ENCODE measurements around the gene MSANTD2.
"Not testable (repeated sequence)": the region's sequence is repeated elsewhere in the genome, so short reads cannot be mapped to it uniquely, and the experiment has no call there.

MSANTD2 gene

GRCh38 chr11:124776865-124777645 is 23.2 kb downstream of the MSANTD2 start:
- Histone ChIP-seq H3K27ac (replicated peaks) (no peak overlapping the region), H3K4me3 (replicated peaks; ENCODE audit: insufficient read depth, low read length) (no peak overlapping the region), H3K27me3 (ENCODE audit: insufficient read depth, poor library complexity, severe bottlenecking) (no peaks in the 10 kb centered on the region)
- TF ChIP-seq REST (IDR thresholded peaks at IDR 0.05; ENCODE audit: insufficient replicate concordance, low read depth): no peak
- TF ChIP-seq POLR2AphosphoS5 (IDR thresholded peaks at IDR 0.05; ENCODE audit: low read depth): no peak
- no peak for TF ChIP-seq GABPA (IDR thresholded peaks at IDR 0.05; ENCODE audit: low read depth)
- TF ChIP-seq CTCF (IDR thresholded peaks at IDR 0.05; ENCODE audit: insufficient read depth, low read length): no peak
- no peak for TF ChIP-seq SPI1 (IDR thresholded peaks at IDR 0.05; ENCODE audit: borderline replicate concordance, low read depth)
- DNase-seq (ENCODE audit: low read depth in 1 of 2, low spot score in 1 of 2): no peak

GRCh38 chr11:124770959-124771358 is 29.2 kb downstream of the MSANTD2 start:
- not testable (repeated sequence) for H3K4me3 ChIP-seq (replicated peaks; ENCODE audit: insufficient read depth, low read length); H3K27ac ChIP-seq (replicated peaks); H3K27me3 ChIP-seq (ENCODE audit: insufficient read depth, poor library complexity, severe bottlenecking); DNase-seq (ENCODE audit: low read depth in 1 of 2, low spot score in 1 of 2)

GRCh38 chr11:124769806-124770774 is 30.1 kb downstream of the MSANTD2 start:
- H3K27ac ChIP-seq (replicated peaks): no peak overlapping the region
- no peak overlapping the region for H3K4me3 ChIP-seq (replicated peaks; ENCODE audit: insufficient read depth, low read length)
- H3K27me3 ChIP-seq (ENCODE audit: insufficient read depth, poor library complexity, severe bottlenecking): no peaks in the 10 kb centered on the region
- DNase-seq (ENCODE audit: low read depth in 1 of 2, low spot score in 1 of 2): no peak
- TF ChIP-seq REST (IDR thresholded peaks at IDR 0.05; ENCODE audit: insufficient replicate concordance, low read depth) (no peak), GABPA (IDR thresholded peaks at IDR 0.05; ENCODE audit: low read depth) (no peak), CTCF (IDR thresholded peaks at IDR 0.05; ENCODE audit: insufficient read depth, low read length) (no peak), SPI1 (IDR thresholded peaks at IDR 0.05; ENCODE audit: borderline replicate concordance, low read depth) (no peak), POLR2AphosphoS5 (IDR thresholded peaks at IDR 0.05; ENCODE audit: low read depth) (no peak)

- H3K27ac ChIP-seq (replicated peaks): no peak overlapping the region
- DNase-seq (ENCODE audit: low read depth in 1 of 2, low spot score in 1 of 2): no peak
- no peak overlapping the region for H3K4me3 ChIP-seq (replicated peaks; ENCODE audit: insufficient read depth, low read length)
- H3K27me3 ChIP-seq (ENCODE audit: insufficient read depth, poor library complexity, severe bottlenecking): no peaks in the 10 kb centered on the region
- TF ChIP-seq GABPA (IDR thresholded peaks at IDR 0.05; ENCODE audit: low read depth): no peak
- no peak for TF ChIP-seq CTCF (IDR thresholded peaks at IDR 0.05; ENCODE audit: insufficient read depth, low read length)
- no peak for TF ChIP-seq SPI1 (IDR thresholded peaks at IDR 0.05; ENCODE audit: borderline replicate concordance, low read depth)
- TF ChIP-seq REST (IDR thresholded peaks at IDR 0.05; ENCODE audit: insufficient replicate concordance, low read depth): no peak
- no peak for TF ChIP-seq POLR2AphosphoS5 (IDR thresholded peaks at IDR 0.05; ENCODE audit: low read depth)
Observed at GRCh38 chr11:124768914-124769313, 31.3 kb downstream of the MSANTD2 start.
